H9 (cell line): ENCODE data around the gene SPRED2. TPM values are rescaled to one million over a fixed set of nuclear protein-coding genes. Genes with fewer than 3 reads are reported as not detected.

Experiments
- DNase-seq: peaks from one replicate; pipeline ENCODE4 v3.0.0-alpha.2; 2017
- H2AFZ ChIP-seq: one replicate; pipeline ENCODE4 v1.6.1; 2013; ENCODE audit warnings: mild to moderate bottlenecking, low read length, control low read depth, moderate library complexity
- H2AK5ac ChIP-seq: 2 replicates; pipeline ENCODE4 v1.6.1; 2013; ENCODE audit warnings: low read length, control low read depth, mixed read lengths; ENCODE audit not compliant: insufficient read length
- H2BK120ac ChIP-seq: one replicate; pipeline ENCODE4 v1.6.1; 2013; ENCODE audit warnings: low read depth, mild to moderate bottlenecking, low read length, control low read depth, inconsistent platforms; ENCODE audit not compliant: poor library complexity, severe bottlenecking
- H2BK12ac ChIP-seq: 2 replicates; pipeline ENCODE4 v1.6.1; 2013; ENCODE audit warnings: low read length, control low read depth, mixed read lengths, low read depth; ENCODE audit not compliant: insufficient read length
- H2BK15ac ChIP-seq: 2 replicates; pipeline ENCODE4 v1.6.1; 2013; ENCODE audit warnings: low read depth, low read length, control low read depth
- H2BK20ac ChIP-seq: one replicate; pipeline ENCODE4 v1.6.1; 2013; ENCODE audit warnings: low read depth, mild to moderate bottlenecking, low read length, control low read depth, inconsistent platforms; ENCODE audit not compliant: poor library complexity, severe bottlenecking
- H2BK5ac ChIP-seq: 2 replicates; pipeline ENCODE4 v1.6.1; 2013; ENCODE audit warnings: low read length, control low read depth, mixed read lengths; ENCODE audit not compliant: insufficient read length
- H3K14ac ChIP-seq: 2 replicates; pipeline ENCODE4 v1.6.1; 2013; ENCODE audit warnings: low read length, control low read depth; ENCODE audit not compliant: insufficient read depth
- H3K18ac ChIP-seq: 2 replicates; pipeline ENCODE4 v1.6.1; 2013; ENCODE audit warnings: low read depth, mild to moderate bottlenecking, mixed read lengths, low read length, control low read depth; ENCODE audit not compliant: insufficient read length
- H3K23ac ChIP-seq: 2 replicates; pipeline ENCODE4 v1.6.1; 2013; ENCODE audit warnings: low read length, control low read depth, mixed read lengths, low read depth; ENCODE audit not compliant: insufficient read length
- H3K23me2 ChIP-seq: 2 replicates; pipeline ENCODE4 v1.6.1; 2013; ENCODE audit warnings: low read depth, mild to moderate bottlenecking, mixed read lengths, low read length, control low read depth; ENCODE audit not compliant: insufficient read length, poor library complexity, severe bottlenecking
- H3K27ac ChIP-seq: 2 replicates; pipeline ENCODE4 v1.5.1; 2013; ENCODE audit warnings: low read length, control low read depth, mixed read lengths, low read depth; ENCODE audit not compliant: insufficient read length
- H3K27me3 ChIP-seq: 2 replicates; pipeline ENCODE4 v1.6.1; 2013; ENCODE audit warnings: low read length, control low read depth, inconsistent platforms; ENCODE audit not compliant: insufficient read depth
- H3K4ac ChIP-seq: 2 replicates; pipeline ENCODE4 v1.6.1; 2013; ENCODE audit warnings: low read depth, mild to moderate bottlenecking, control low read depth, inconsistent platforms, low read length, moderate library complexity
- H3K4me1 ChIP-seq: 2 replicates; pipeline ENCODE4 v1.6.1; 2013; ENCODE audit warnings: low read length, control low read depth, inconsistent platforms; ENCODE audit not compliant: insufficient read depth
- H3K4me2 ChIP-seq: 2 replicates; pipeline ENCODE4 v1.6.1; 2013; ENCODE audit warnings: low read length, control low read depth, mixed read lengths; ENCODE audit not compliant: insufficient read length, insufficient read depth
- H3K56ac ChIP-seq: 2 replicates; pipeline ENCODE4 v1.6.1; 2013; ENCODE audit warnings: low read depth, mild to moderate bottlenecking, mixed read lengths, low read length, control low read depth; ENCODE audit not compliant: insufficient read length
- H3K79me1 ChIP-seq: 2 replicates; pipeline ENCODE4 v1.6.1; 2013; ENCODE audit warnings: low read depth, mild to moderate bottlenecking, moderate library complexity, low read length, control low read depth, inconsistent platforms; ENCODE audit not compliant: insufficient read depth, poor library complexity, severe bottlenecking
- H3K79me2 ChIP-seq: 2 replicates; pipeline ENCODE4 v1.6.1; 2013; ENCODE audit warnings: low read length, control low read depth, inconsistent platforms; ENCODE audit not compliant: insufficient read depth
- H3K9ac ChIP-seq: 2 replicates; pipeline ENCODE4 v1.6.1; 2013; ENCODE audit warnings: low read length, control low read depth, mixed read lengths; ENCODE audit not compliant: insufficient read length; ENCODE audit errors: extremely low read depth
- H3K9me3 ChIP-seq: one replicate; pipeline ENCODE4 v1.6.1; 2013; ENCODE audit warnings: low read depth, low read length, inconsistent platforms; ENCODE audit not compliant: control insufficient read depth
- H3T11ph ChIP-seq: one replicate; pipeline ENCODE4 v1.6.1; 2013; ENCODE audit warnings: mild to moderate bottlenecking, low read length, control low read depth, inconsistent platforms
- H4K20me1 ChIP-seq: one replicate; pipeline ENCODE4 v1.6.1; 2013; ENCODE audit not compliant: control insufficient read depth, insufficient read length, insufficient read depth
- H4K5ac ChIP-seq: 2 replicates; pipeline ENCODE4 v1.6.1; 2013; ENCODE audit warnings: low read depth, mild to moderate bottlenecking, mixed read lengths, low read length, control low read depth; ENCODE audit not compliant: insufficient read length
- H4K8ac ChIP-seq: replicated peaks from 2 replicates; pipeline ENCODE4 v1.6.1; 2013; ENCODE audit warnings: low read length, control low read depth, mixed read lengths, low read depth; ENCODE audit not compliant: insufficient read length
- H4K91ac ChIP-seq: 2 replicates; pipeline ENCODE4 v1.6.1; 2013; ENCODE audit warnings: low read depth, mild to moderate bottlenecking, moderate library complexity, mixed read lengths, low read length, control low read depth; ENCODE audit not compliant: insufficient read length
- H3K27ac Mint-ChIP-seq, 3 experiments: 2 replicates in 2 of 3; 3 replicates in 1 of 3; pipeline ENCODE4 v1.8.0; 2020 to 2021; ENCODE audit warnings: mixed read lengths in 3 of 3, mild to moderate bottlenecking in 1 of 3, moderate library complexity in 1 of 3
- H3K27me3 Mint-ChIP-seq: 2 replicates; pipeline ENCODE4 v1.8.0; 2021; ENCODE audit warnings: low read depth, mild to moderate bottlenecking, moderate library complexity, mixed read lengths
- H3K36me3 Mint-ChIP-seq, 3 experiments: 2 replicates in 2 of 3; 3 replicates in 1 of 3; pipeline ENCODE4 v1.8.0; 2020 to 2021; ENCODE audit warnings: low read depth in 3 of 3, mixed read lengths in 3 of 3; ENCODE audit not compliant: insufficient read depth in 1 of 3
- H3K4me1 Mint-ChIP-seq, 2 experiments: 2 replicates each; pipeline ENCODE4 v1.8.0; 2020; ENCODE audit warnings: mixed read lengths in 2 of 2
- H3K4me3 Mint-ChIP-seq, 2 experiments: 2 replicates in 1 of 2; 3 replicates in 1 of 2; pipeline ENCODE4 v1.8.0; 2020 to 2021; ENCODE audit warnings: mild to moderate bottlenecking in 2 of 2, mixed read lengths in 2 of 2, moderate library complexity in 1 of 2
- H3K9me3 Mint-ChIP-seq, 2 experiments: 2 replicates in 1 of 2; 3 replicates in 1 of 2; pipeline ENCODE4 v1.8.0; 2020; ENCODE audit warnings: mild to moderate bottlenecking in 2 of 2, mixed read lengths in 2 of 2, moderate library complexity in 1 of 2
- WGBS: extraction: QIAGEN DNeasy Blood & Tissue Kit; methylation state at CpG from one replicate; pipeline ENCODE4 v1.1.7; 2013; ENCODE audit warnings: missing lambda C conversion rate, low lambda C conversion rate, mixed read lengths; ENCODE audit not compliant: insufficient read length; ENCODE audit errors: extremely low coverage; 5-methylcytosine and 5-hydroxymethylcytosine counted together
- total RNA-seq: library from RNA; stranded (reverse); gene quantifications from 2 replicates; pipeline ENCODE4 v1.2.1, GENCODE V29; 2021
- TF ChIP-seq, protein P1 (sequence below): fragments of 200-600 bp; sonication (generic); conservative IDR thresholded peaks from 3 replicates; pipeline ENCODE4 v1.8.0; 2021; ENCODE audit warnings: antibody characterized with exemption, mild to moderate bottlenecking

Gene SPRED2
- total RNA-seq, 1 experiment from 2014 or later: 23.5 TPM

DNA sequence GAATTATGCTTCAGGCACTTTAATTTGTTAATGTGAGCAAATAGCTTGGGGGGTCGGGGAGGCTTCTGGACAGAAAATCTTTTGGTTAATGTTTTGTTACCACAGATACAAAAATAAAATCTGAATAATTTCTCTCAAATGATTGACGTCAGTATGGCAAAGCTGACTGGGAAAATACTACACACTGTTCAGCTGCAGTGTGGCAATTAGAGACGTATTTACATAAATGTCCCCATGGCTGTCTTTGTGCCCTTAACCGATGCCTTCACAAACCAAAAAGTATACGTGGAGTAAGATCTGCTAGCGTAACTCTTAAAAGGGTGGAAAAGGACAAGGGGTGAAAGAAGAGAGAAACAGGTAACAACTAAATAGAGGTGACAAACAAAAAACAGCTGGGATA lies 121.3 kb downstream of the SPRED2 start:
- H3K9me3 Mint-ChIP-seq: no peaks in the 10 kb centered on the region
- Histone ChIP-seq H3K79me2 (no peaks in the 10 kb centered on the region), H3T11ph (no peak overlapping the region), H3K9me3 (no peaks in the 10 kb centered on the region), H3K23ac (no peak overlapping the region), H2BK120ac (no peak overlapping the region), H2AFZ (no peak overlapping the region), H3K9ac (no peak overlapping the region), H3K56ac (no peak overlapping the region), H4K91ac (no peak overlapping the region), H3K27ac (no peak overlapping the region), H2BK5ac (no peak overlapping the region), H3K23me2 (no peaks in the 10 kb centered on the region), H3K4me1 (no peaks in the 10 kb centered on the region), H3K27me3 (no peaks in the 10 kb centered on the region), H4K20me1 (no peaks in the 10 kb centered on the region), H4K5ac (no peak overlapping the region), H2BK12ac (no peak overlapping the region), H3K4me2 (no peak overlapping the region), H3K79me1 (no peaks in the 10 kb centered on the region), H4K8ac (no peak overlapping the region), H2AK5ac (no peak overlapping the region), H3K4ac (no peak overlapping the region), H3K18ac (no peak overlapping the region), H2BK15ac (no peak overlapping the region), H3K14ac (no peak overlapping the region), H2BK20ac (no peak overlapping the region)
- H3K27ac Mint-ChIP-seq: no peak overlapping the region
- no CpG with 5 or more reads among the region's 6 CpGs for WGBS
- TF ChIP-seq, protein P1, sequence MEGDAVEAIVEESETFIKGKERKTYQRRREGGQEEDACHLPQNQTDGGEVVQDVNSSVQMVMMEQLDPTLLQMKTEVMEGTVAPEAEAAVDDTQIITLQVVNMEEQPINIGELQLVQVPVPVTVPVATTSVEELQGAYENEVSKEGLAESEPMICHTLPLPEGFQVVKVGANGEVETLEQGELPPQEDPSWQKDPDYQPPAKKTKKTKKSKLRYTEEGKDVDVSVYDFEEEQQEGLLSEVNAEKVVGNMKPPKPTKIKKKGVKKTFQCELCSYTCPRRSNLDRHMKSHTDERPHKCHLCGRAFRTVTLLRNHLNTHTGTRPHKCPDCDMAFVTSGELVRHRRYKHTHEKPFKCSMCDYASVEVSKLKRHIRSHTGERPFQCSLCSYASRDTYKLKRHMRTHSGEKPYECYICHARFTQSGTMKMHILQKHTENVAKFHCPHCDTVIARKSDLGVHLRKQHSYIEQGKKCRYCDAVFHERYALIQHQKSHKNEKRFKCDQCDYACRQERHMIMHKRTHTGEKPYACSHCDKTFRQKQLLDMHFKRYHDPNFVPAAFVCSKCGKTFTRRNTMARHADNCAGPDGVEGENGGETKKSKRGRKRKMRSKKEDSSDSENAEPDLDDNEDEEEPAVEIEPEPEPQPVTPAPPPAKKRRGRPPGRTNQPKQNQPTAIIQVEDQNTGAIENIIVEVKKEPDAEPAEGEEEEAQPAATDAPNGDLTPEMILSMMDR: no peak
- H3K4me1 Mint-ChIP-seq: no peaks in the 10 kb centered on the region
- peaks cover 8 to 26% (median 11%) of the 10 kb centered on the region in 3 experiments; a peak in 6 of 7 replicates for H3K36me3 Mint-ChIP-seq
- no peak for DNase-seq
- H3K4me3 Mint-ChIP-seq: no peak overlapping the region
- H3K27me3 Mint-ChIP-seq: no peaks in the 10 kb centered on the region
